ENCODE measurements around the gene NRBF2. TPM values are rescaled to one million over a fixed set of nuclear protein-coding genes. Genes with fewer than 3 reads are reported as not detected.

NRBF2 gene
- total and polyA plus RNA-seq, 2 of the 4 experiments (the other 2 are of a cell fraction) = 19.9 to 20.6 TPM

Small RNA genes lying within 50 kb of the gene (microRNA-seq; reads per million reads assigned to microRNA genes)
- not detected for gene RNU6-543P (ENCODE audit: insufficient read depth, insufficient read length)

Small RNA genes lying within 50 kb of the gene (small RNA-seq; reads per million reads assigned to genes)
- 0 reads per million in 5 experiments for gene RNU6-543P

Data from IMR-90 (cell line).